PC-3 (cell line): ENCODE data around the gene QPRT. TPM values are rescaled to one million over a fixed set of nuclear protein-coding genes. Genes with fewer than 3 reads are reported as not detected.
"Not testable (repeated sequence)": the region's sequence is repeated elsewhere in the genome, so short reads cannot be mapped to it uniquely, and the experiment has no call there.

Source experiments
- ATAC-seq: fragments of 200-7000 bp; cut with Tn5 transposase; 2 replicates; pipeline ENCODE4 v1.9.1; 2020; ENCODE audit warnings: mild to moderate bottlenecking, moderate library complexity
- BruUV-seq: library from RNA; stranded (reverse); fragments of 400-500 nt; replicated peaks from 2 replicates; lab custom pipeline; 2021; lab: Mats Ljungman, UMichigan
- CTCF ChIA-PET: fragments of 300-600 bp; sonication (Branson Sonifier 250); formaldehyde crosslinking; loops from one replicate; lab custom pipeline; 2022; ENCODE audit warnings: antibody characterized with exemption; lab: Charles Lee
- POLR2A ChIA-PET: fragments of 300-600 bp; sonication (Branson Sonifier 250); formaldehyde crosslinking; loops from one replicate; lab custom pipeline; 2022; ENCODE audit warnings: antibody characterized with exemption; ENCODE audit not compliant: unreplicated experiment; lab: Charles Lee
- DNase-seq: peaks from one replicate; pipeline ENCODE4 v3.0.0-alpha.2; 2015
- H2AFZ ChIP-seq: fragments of 300-600 bp; sonication (generic); 2 replicates; pipeline ENCODE4 v1.6.0; 2016; ENCODE audit warnings: antibody characterized with exemption, low read length
- H3F3A ChIP-seq: fragments of 300-600 bp; sonication (generic); one replicate; pipeline ENCODE4 v1.6.0; 2017; ENCODE audit warnings: antibody characterized with exemption, low read length, control low read depth, mild to moderate bottlenecking; ENCODE audit not compliant: unreplicated experiment
- H3K27ac ChIP-seq: fragments of 300-600 bp; sonication (generic); 2 replicates; pipeline ENCODE4 v1.5.1; 2016; ENCODE audit warnings: mild to moderate bottlenecking, low read length
- H3K27me3 ChIP-seq: fragments of 300-600 bp; sonication (generic); 2 replicates; pipeline ENCODE4 v1.6.1; 2016; ENCODE audit warnings: low read length, mixed read lengths
- H3K36me3 ChIP-seq: fragments of 300-600 bp; sonication (generic); 2 replicates; pipeline ENCODE4 v1.6.1; 2016; ENCODE audit warnings: low read depth, mixed run types, low read length, mixed read lengths
- H3K4me1 ChIP-seq: fragments of 300-600 bp; sonication (generic); 2 replicates; pipeline ENCODE4 v1.5.1; 2016; ENCODE audit warnings: low read length; ENCODE audit not compliant: insufficient read depth
- H3K4me2 ChIP-seq: fragments of 300-600 bp; sonication (generic); 2 replicates; pipeline ENCODE4 v1.6.0; 2016; ENCODE audit warnings: low read length
- H3K4me3 ChIP-seq: fragments of 300-600 bp; sonication (generic); 2 replicates; pipeline ENCODE4 v1.5.1; 2016; ENCODE audit warnings: mild to moderate bottlenecking, low read length, mixed read lengths
- H3K79me2 ChIP-seq: fragments of 300-600 bp; sonication (generic); 2 replicates; pipeline ENCODE4 v1.6.1; 2017; ENCODE audit warnings: low read length, mixed read lengths
- H3K9ac ChIP-seq: fragments of 300-600 bp; sonication (generic); 2 replicates; pipeline ENCODE4 v1.6.0; 2016; ENCODE audit warnings: mild to moderate bottlenecking, low read length
- H3K9me2 ChIP-seq: fragments of 300-600 bp; sonication (generic); replicated peaks from 2 replicates; pipeline ENCODE4 v1.6.1; 2016; ENCODE audit warnings: mixed run types, low read length, mixed read lengths
- H3K9me3 ChIP-seq: fragments of 300-600 bp; sonication (generic); 2 replicates; pipeline ENCODE4 v1.6.1; 2016; ENCODE audit warnings: low read length, mixed read lengths
- H4K20me1 ChIP-seq: fragments of 300-600 bp; sonication (generic); 2 replicates; pipeline ENCODE4 v1.6.1; 2016; ENCODE audit warnings: low read length, mixed read lengths
- EZH2 ChIP-seq: fragments of 300-600 bp; sonication (generic); IDR thresholded peaks from one replicate; pipeline ENCODE4 v1.6.1; 2017; ENCODE audit warnings: antibody characterized with exemption, mild to moderate bottlenecking, low read length; ENCODE audit not compliant: unreplicated experiment
- EZH2phosphoT487 ChIP-seq: fragments of 300-600 bp; sonication (generic); IDR thresholded peaks from 2 replicates; pipeline ENCODE4 v1.6.1; 2018; ENCODE audit warnings: mild to moderate bottlenecking, antibody characterized with exemption, low read length, borderline replicate concordance
- intact Hi-C: fragments of 100-400 bp; cut with micrococcal nuclease; formaldehyde crosslinking; loops from 2 replicates; pipeline ENCODE4 v1.9.0; 2023
- total RNA-seq: library from RNA; depleted of rRNA; stranded (reverse); fragments of >200 nt; gene quantifications from 2 replicates; pipeline ENCODE4 v1.2.3, GENCODE V29; 2014
- TF ChIP-seq, protein P1 (sequence below): fragments of 300-600 bp; sonication (generic); conservative IDR thresholded peaks from 2 replicates; pipeline ENCODE4 v1.5.1; 2017; ENCODE audit warnings: antibody characterized with exemption, low read depth, mild to moderate bottlenecking, low read length

QPRT gene
- total RNA-seq, 1 experiment from 2014 or later, result 0.22 TPM

DNA sequence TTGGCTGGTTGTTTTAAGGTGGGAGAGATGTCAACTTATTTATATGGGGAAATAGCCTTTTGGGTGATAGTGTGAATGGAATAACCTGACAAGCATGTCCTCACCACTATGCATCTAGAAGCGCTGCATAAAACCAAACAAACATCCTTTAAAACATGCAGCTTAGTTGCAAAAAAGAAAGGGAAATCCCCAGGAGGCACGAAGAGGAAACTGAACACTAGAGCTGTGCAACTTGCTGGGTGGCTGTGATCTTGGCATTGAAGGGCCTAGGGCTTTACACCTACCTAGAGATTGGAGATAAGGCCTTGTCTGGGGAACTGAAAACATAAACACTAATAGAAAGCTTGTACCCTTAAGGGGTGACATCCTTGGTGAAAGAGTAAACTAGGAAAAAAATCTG, 59.5 kb downstream of the QPRT start:
- no peak for DNase-seq
- H3F3A ChIP-seq, result no peaks in the 10 kb centered on the region
- ChIA-PET POLR2A (no interaction called here), CTCF (no interaction called here)
- no TSS peak for BruUV-seq
- ATAC-seq, result no peak
- no peak for TF ChIP-seq EZH2phosphoT487
- TF ChIP-seq, protein P1, sequence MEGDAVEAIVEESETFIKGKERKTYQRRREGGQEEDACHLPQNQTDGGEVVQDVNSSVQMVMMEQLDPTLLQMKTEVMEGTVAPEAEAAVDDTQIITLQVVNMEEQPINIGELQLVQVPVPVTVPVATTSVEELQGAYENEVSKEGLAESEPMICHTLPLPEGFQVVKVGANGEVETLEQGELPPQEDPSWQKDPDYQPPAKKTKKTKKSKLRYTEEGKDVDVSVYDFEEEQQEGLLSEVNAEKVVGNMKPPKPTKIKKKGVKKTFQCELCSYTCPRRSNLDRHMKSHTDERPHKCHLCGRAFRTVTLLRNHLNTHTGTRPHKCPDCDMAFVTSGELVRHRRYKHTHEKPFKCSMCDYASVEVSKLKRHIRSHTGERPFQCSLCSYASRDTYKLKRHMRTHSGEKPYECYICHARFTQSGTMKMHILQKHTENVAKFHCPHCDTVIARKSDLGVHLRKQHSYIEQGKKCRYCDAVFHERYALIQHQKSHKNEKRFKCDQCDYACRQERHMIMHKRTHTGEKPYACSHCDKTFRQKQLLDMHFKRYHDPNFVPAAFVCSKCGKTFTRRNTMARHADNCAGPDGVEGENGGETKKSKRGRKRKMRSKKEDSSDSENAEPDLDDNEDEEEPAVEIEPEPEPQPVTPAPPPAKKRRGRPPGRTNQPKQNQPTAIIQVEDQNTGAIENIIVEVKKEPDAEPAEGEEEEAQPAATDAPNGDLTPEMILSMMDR, result no peak
- no peak for TF ChIP-seq EZH2
- H3K9me3 ChIP-seq, result no peaks in the 10 kb centered on the region
- no peaks in the 10 kb centered on the region for H3K27me3 ChIP-seq
- H3K27ac ChIP-seq, result no peak overlapping the region
- H2AFZ ChIP-seq, result no peak overlapping the region
- no peaks in the 10 kb centered on the region for H4K20me1 ChIP-seq
- no peaks in the 10 kb centered on the region for H3K79me2 ChIP-seq
- H3K4me3 ChIP-seq, result no peak overlapping the region
- H3K9ac ChIP-seq, result no peak overlapping the region
- no peaks in the 10 kb centered on the region for H3K36me3 ChIP-seq
- no peak overlapping the region for H3K4me2 ChIP-seq
- no peaks in the 10 kb centered on the region for H3K4me1 ChIP-seq
- intact Hi-C loops, result no loop called here
- H3K9me2 ChIP-seq, result no peaks in the 10 kb centered on the region

DNA sequence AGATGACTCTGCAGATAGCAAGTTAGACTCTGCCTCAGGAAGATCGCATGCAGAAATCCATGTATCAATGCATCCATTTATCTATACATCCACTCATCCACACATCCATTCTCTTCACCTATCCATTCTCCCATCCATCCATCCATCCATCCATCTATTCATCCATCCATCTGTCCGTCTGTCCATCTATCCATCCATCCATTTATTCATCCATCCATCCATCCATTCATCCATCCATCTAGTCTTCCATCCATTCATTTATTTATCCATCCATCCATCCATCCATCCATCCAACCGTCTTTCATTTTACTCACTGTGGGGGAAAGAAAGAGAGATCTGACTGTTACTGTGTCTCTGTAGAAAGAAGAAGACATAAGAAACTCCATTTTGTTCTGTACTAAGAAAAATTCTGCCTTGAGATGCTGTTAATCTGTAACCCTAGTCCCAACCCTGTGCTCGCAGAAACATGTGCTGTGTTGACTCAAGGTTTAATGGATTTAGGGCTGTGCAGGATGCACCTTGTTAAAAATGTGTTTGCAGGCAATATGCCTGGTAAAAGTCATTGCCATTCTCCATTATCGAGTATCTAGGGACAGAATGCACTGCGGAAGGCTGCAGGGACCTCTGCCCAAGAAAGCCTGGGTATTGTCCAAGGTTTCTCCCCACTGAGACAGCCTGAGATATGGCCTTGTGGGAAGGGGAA, 61.1 kb downstream of the QPRT start:
- BruUV-seq, H3K4me1 ChIP-seq, H3K9me3 ChIP-seq, DNase-seq, H3K4me2 ChIP-seq, H3K27me3 ChIP-seq, H4K20me1 ChIP-seq, H3K79me2 ChIP-seq, H2AFZ ChIP-seq, POLR2A ChIA-PET, H3K27ac ChIP-seq, intact Hi-C loops, H3F3A ChIP-seq, H3K4me3 ChIP-seq, CTCF ChIA-PET, ATAC-seq, H3K36me3 ChIP-seq, H3K9ac ChIP-seq, H3K9me2 ChIP-seq: not testable (repeated sequence)

DNA sequence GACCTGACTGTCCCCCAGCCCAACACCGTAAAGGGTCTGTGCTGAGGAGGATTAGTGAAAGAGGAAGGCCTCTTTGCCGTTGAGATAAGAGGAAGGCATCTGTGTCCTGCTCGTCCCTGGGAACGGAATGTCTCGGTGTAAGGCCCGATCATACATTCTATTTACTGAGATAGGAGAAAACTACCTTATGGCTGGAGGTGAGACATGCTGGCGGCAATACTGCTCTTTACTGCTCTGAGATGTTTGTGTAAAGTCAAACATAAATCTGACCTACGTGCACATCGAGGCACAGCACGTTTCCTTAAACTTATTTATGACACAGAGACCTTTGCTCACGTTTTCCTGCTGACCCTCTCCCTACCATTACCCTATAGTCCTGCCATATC, 61.6 kb downstream of the QPRT start:
- H3K79me2 ChIP-seq, H3K4me2 ChIP-seq, H3K9me2 ChIP-seq, H2AFZ ChIP-seq, H3K27ac ChIP-seq, H3K9ac ChIP-seq, H3K4me3 ChIP-seq, H3F3A ChIP-seq, ATAC-seq, BruUV-seq, CTCF ChIA-PET, H4K20me1 ChIP-seq, intact Hi-C loops, H3K4me1 ChIP-seq, H3K27me3 ChIP-seq, POLR2A ChIA-PET, DNase-seq, H3K9me3 ChIP-seq, H3K36me3 ChIP-seq: not testable (repeated sequence)
